ENCODE data around the gene CD96. TPM values are rescaled to one million over a fixed set of nuclear protein-coding genes. Genes with fewer than 3 reads are reported as not detected.

Gene CD96
- total RNA-seq, 8 experiments from 2014 or later, result 0.09 to 2.5 (median 0.21) TPM; not detected in 3

GRCh38 chr3:111601810-111602209, 59.8 kb downstream of the CD96 start:
- in situ Hi-C loops (cut with MboI; ENCODE audit: low pct_unique_long_range_greater_than_20kb in 2 of 9, low sequenced_read_pairs in 9 of 9, unreplicated experiment in 9 of 9), result no loop called here
- peak in 3 of 8 experiments; percentile 9 to 37 (median 37) for ATAC-seq (replicated peaks in 6 of 8)
- no peak overlapping the region for H3K27ac ChIP-seq

GRCh38 chr3:111603679-111604078, 61.7 kb downstream of the CD96 start:
- no peak for ATAC-seq (replicated peaks in 6 of 8)
- WGBS, 10 experiments, result 57 to 100% (median 100%) methylated on average over 1 of the region's 1 CpG; no CpG with 5 or more reads in 4 of the 10 experiments
- Histone ChIP-seq H3K4me3 (no peak overlapping the region), H3K27ac (no peak overlapping the region), H3K4me1 (replicated peaks in 1 of 2) (peaks cover 11 to 17% of the 10 kb centered on the region in 2 donors)
- in situ Hi-C loops (cut with MboI; ENCODE audit: low pct_unique_long_range_greater_than_20kb in 2 of 9, low sequenced_read_pairs in 9 of 9, unreplicated experiment in 9 of 9), result no loop called here

More at GRCh38 chr3:111601810-111602209, 59.8 kb downstream of the CD96 start:
- WGBS, 10 experiments, result 60 to 100% (median 96%) methylated on average over 1 to 4 of the region's 4 CpGs; no CpG with 5 or more reads in 4 of the 10 experiments
- Histone ChIP-seq H3K4me1 (replicated peaks in 1 of 2) (peaks cover 4 to 8% of the 10 kb centered on the region in 2 donors), H3K4me3 (no peak overlapping the region)

DNA sequence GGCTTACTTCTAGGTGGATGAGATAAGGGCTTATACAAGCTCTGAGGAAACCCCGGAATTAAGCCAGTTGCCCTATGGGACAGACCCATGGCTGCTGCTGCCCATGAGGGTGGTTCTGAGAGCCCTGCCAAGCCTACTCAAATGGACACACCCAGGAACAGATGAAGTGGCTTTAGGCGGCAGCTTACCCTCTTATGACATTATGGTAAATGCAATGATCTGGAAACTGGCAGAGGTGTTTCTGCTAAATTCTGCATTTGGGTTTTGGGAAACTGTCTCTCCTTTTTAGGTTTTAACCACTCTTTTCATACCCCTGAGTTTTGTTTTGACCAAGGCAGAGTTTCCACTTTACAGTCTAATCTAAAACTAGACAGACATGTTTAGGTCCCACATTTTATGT, 62.1 kb downstream of the CD96 start:
- peak in 2 of 8 experiments; percentile 36 to 46 for ATAC-seq (replicated peaks in 6 of 8)
- WGBS, 10 experiments, result 0 to 100% (median 83%) methylated on average over 1 to 2 of the region's 2 CpGs; no CpG with 5 or more reads in 2 of the 10 experiments
- Histone ChIP-seq H3K27ac (no peak overlapping the region), H3K4me3 (no peak overlapping the region), H3K4me1 (replicated peaks in 1 of 2) (peaks cover 11 to 17% of the 10 kb centered on the region in 2 donors)
- in situ Hi-C loops (cut with MboI; ENCODE audit: low pct_unique_long_range_greater_than_20kb in 2 of 9, low sequenced_read_pairs in 9 of 9, unreplicated experiment in 9 of 9), result no loop called here

GRCh38 chr3:111605018-111605417, 63.0 kb downstream of the CD96 start:
- peak in 1 of 8 experiments; percentile 36 for ATAC-seq (replicated peaks in 6 of 8)
- in situ Hi-C loops (cut with MboI; ENCODE audit: low pct_unique_long_range_greater_than_20kb in 2 of 9, low sequenced_read_pairs in 9 of 9, unreplicated experiment in 9 of 9), result no loop called here

DNA sequence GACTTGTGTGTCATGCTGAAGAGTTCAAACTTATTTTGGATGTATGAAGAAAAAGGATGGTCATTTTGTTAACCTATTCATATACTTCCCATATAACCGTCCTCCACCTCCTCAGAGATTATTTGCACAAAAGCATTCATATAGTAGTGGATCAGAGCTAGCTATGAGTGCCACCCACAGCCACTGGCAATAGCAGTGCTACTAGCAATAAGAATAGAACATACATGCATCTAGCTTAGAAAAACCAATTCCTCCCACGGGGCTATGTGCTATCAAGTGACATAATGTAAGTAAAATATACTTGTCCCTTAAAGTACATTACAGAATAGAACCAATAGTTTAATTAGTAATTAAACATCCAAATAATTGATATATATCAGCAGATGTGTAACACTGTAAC, 63.5 kb downstream of the CD96 start:
- Histone ChIP-seq H3K27ac (no peak overlapping the region), H3K4me3 (no peak overlapping the region), H3K4me1 (replicated peaks in 1 of 2) (peaks cover 11 to 17% of the 10 kb centered on the region in 2 donors)
- WGBS, 10 experiments, result 7 to 100% (median 80%) methylated on average over 1 to 2 of the region's 2 CpGs; no CpG with 5 or more reads in 3 of the 10 experiments
- ATAC-seq (replicated peaks in 6 of 8), result no peak
- in situ Hi-C loops (cut with MboI; ENCODE audit: low pct_unique_long_range_greater_than_20kb in 2 of 9, low sequenced_read_pairs in 9 of 9, unreplicated experiment in 9 of 9), result no loop called here

More at GRCh38 chr3:111605018-111605417, 63.0 kb downstream of the CD96 start:
- no peak overlapping the region for H3K4me3 ChIP-seq
- peaks cover 11 to 17% of the 10 kb centered on the region in 2 donors for H3K4me1 ChIP-seq (replicated peaks in 1 of 2)
- H3K27ac ChIP-seq, result no peak overlapping the region

DNA sequence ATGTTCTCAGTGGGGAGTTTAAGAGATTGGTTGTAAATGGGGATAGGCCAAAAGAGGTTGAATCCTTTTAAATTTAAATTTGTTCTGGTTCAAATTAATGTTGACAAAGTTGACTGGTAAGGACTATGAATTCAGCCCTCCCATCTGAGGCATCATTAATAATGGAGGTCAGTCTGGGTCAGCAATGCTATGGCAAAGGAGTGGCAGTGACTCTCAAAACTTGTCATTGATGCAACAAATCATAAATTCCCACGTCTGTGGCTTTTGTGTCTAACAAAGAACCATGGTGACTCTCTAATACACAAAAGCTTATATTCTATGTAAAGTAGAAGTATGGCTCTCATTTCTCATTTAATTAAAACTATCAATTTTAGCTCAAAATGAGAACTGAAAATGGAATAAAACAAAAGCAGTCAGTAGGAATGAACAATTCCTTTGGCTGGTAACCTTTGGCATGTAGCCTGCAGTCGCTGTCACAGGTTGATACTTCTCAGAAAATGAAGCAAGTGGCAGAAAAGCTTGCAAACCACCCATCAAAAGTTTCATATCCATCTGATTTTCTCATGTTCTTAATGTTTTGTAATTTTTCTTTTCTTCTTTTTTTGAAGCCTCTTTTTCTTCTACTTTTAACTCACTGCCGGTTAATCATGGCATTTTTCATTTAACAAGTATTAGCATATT, 65.4 kb downstream of the CD96 start:
- in situ Hi-C loops (cut with MboI; ENCODE audit: low pct_unique_long_range_greater_than_20kb in 2 of 9, low sequenced_read_pairs in 9 of 9, unreplicated experiment in 9 of 9), result no loop called here
- Histone ChIP-seq H3K27ac (no peak overlapping the region), H3K4me1 (replicated peaks in 1 of 2) (peaks cover 11 to 17% of the 10 kb centered on the region in 2 donors), H3K4me3 (no peak overlapping the region)
- ATAC-seq (replicated peaks in 6 of 8), result peak in 5 of 8 experiments; percentile 25 to 58 (median 53)
- WGBS, 10 experiments, result 13 to 96% (median 57%) methylated on average over 2 to 3 of the region's 3 CpGs; no CpG with 5 or more reads in 1 of the 10 experiments

DNA sequence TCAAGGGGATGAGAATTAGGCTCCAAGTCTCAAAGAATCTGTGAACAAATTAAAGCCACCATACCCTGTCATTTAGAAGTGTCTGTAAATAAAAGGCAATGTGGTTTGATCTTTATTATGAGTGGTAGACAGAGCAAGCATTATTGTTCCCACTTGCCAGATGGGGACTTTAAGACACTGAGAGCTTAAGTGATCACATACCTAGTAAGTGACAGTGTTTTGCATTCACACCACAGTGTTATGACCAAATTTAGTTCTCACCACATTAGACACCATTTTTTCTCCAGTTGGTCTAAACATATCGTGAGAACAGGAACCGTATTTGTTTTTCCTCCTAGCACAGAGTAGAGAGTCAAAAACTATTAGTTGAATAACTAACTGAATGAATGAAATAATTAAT, 66.4 kb downstream of the CD96 start:
- in situ Hi-C loops (cut with MboI; ENCODE audit: low pct_unique_long_range_greater_than_20kb in 2 of 9, low sequenced_read_pairs in 9 of 9, unreplicated experiment in 9 of 9), result no loop called here
- H3K27ac ChIP-seq, result no peak overlapping the region
- 0 to 100% (median 100%) methylated on average over 1 to 2 of the region's 2 CpGs; no CpG with 5 or more reads in 3 of the 10 experiments for WGBS, 10 experiments
- peaks cover 11 to 22% of the 10 kb centered on the region in 2 donors for H3K4me1 ChIP-seq (replicated peaks in 1 of 2)
- no peak for ATAC-seq (replicated peaks in 6 of 8)
- no peak overlapping the region for H3K4me3 ChIP-seq

DNA sequence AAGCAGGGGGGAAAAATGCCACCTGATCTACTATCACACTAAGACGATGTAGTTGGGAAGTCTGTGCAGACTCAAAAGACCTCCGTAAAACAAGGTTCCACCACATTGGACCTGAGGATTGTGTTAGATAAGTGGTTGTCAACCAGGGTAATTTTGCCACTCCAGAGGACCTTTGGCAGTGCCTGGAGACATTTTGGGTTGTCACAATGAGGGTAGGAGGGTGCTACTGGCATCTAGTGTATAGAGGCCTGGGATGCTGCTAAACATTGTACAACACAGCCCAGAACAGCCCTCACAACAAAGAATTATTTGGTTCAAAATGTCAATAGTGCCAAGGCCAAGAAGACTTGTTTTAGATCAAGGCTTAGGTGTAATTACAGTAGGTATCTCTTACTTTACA, 67.7 kb downstream of the CD96 start:
- Histone ChIP-seq H3K4me1 (replicated peaks in 1 of 2) (peaks cover 11 to 20% of the 10 kb centered on the region in 2 donors), H3K27ac (no peak overlapping the region), H3K4me3 (no peak overlapping the region)
- ATAC-seq (replicated peaks in 6 of 8), result no peak
- WGBS, 10 experiments, result 20 to 100% (median 100%) methylated on average over 1 to 2 of the region's 2 CpGs; no CpG with 5 or more reads in 5 of the 10 experiments
- in situ Hi-C loops (cut with MboI; ENCODE audit: low pct_unique_long_range_greater_than_20kb in 2 of 9, low sequenced_read_pairs in 9 of 9, unreplicated experiment in 9 of 9), result no loop called here

DNA sequence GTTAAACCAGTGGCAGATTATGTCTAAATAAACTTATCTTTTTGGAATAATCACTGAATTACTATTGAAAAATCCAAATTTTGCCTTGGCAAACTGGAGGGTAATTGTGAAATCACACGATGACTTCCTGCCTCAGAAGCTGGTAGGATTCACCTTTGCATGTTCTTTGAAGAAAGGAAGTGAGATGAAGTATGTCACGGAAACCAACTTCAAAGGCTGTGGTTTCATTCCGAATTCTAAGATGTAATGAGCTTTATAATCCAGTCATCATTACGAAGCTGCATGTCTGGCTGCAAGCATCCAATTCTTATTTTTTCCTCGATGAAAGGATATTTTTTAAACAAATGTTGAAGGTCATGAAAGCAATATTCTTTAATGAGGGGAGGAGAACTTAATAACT, 68.2 kb downstream of the CD96 start:
- no peak overlapping the region for H3K27ac ChIP-seq
- H3K4me3 ChIP-seq, result no peak overlapping the region
- 44 to 100% (median 75%) methylated on average over 1 to 5 of the region's 5 CpGs for WGBS, 10 experiments
- no peak for ATAC-seq (replicated peaks in 6 of 8)
- in situ Hi-C loops (cut with MboI; ENCODE audit: low pct_unique_long_range_greater_than_20kb in 2 of 9, low sequenced_read_pairs in 9 of 9, unreplicated experiment in 9 of 9), result no loop called here
- H3K4me1 ChIP-seq (replicated peaks in 1 of 2), result peaks cover 11 to 20% of the 10 kb centered on the region in 2 donors

GRCh38 chr3:111610612-111611054, 68.6 kb downstream of the CD96 start:
- Histone ChIP-seq H3K4me3 (no peak overlapping the region), H3K4me1 (replicated peaks in 1 of 2) (peaks cover 11 to 20% of the 10 kb centered on the region in 2 donors), H3K27ac (no peak overlapping the region)
- 60 to 100% (median 88%) methylated on average over 1 to 7 of the region's 8 CpGs for WGBS, 10 experiments
- in situ Hi-C loops (cut with MboI; ENCODE audit: low pct_unique_long_range_greater_than_20kb in 2 of 9, low sequenced_read_pairs in 9 of 9, unreplicated experiment in 9 of 9), result no loop called here
- no peak for ATAC-seq (replicated peaks in 6 of 8)

DNA sequence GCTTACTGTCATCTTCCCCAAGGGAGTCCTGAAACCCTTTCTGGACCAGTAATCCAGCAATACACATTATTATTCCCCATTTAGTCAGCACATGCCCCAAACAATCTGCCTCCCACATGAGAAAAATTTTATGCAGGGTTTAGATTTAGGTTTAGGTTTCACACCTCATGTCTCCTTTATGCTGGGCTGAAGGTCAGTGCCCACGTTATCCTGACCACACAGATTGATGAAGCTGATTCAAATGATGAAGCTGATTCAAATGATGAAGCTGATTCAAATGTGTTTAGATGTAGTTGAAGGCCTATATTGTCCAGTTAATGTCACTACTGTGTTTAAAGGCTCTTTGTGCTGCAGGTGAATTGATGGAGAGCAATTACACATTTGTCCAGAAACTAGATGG, 71.3 kb downstream of the CD96 start:
- WGBS, 10 experiments, result 29 to 100% (median 55%) methylated on average over 1 of the region's 1 CpG; no CpG with 5 or more reads in 4 of the 10 experiments
- no peak overlapping the region for H3K27ac ChIP-seq
- in situ Hi-C loops (cut with MboI; ENCODE audit: low pct_unique_long_range_greater_than_20kb in 2 of 9, low sequenced_read_pairs in 9 of 9, unreplicated experiment in 9 of 9), result no loop called here
- ATAC-seq (replicated peaks in 6 of 8), result no peak
- H3K4me3 ChIP-seq, result no peak overlapping the region
- peaks cover 0 to 5% of the 10 kb centered on the region in 2 donors for H3K4me1 ChIP-seq (replicated peaks in 1 of 2)

DNA sequence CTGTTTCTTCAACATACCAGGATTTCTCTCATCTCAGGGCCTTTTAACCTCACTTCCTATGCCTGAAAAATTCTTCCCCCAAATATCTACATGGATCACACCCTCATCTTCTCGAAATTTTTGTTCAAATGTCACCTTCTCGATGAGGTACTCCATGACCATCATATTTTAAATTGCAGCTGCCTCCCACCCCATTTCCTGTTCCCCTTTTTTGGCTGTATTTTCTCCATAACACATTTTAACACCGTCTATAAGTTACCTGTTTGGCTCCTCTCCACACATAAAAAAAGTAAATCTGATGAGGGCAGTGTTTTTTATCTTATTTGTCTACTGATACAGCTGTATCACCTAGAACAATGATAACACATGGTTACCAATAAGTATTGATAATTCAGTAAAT, 73.9 kb downstream of the CD96 start:
- in situ Hi-C loops (cut with MboI; ENCODE audit: low pct_unique_long_range_greater_than_20kb in 2 of 9, low sequenced_read_pairs in 9 of 9, unreplicated experiment in 9 of 9), result no loop called here
- peaks cover 0 to 5% of the 10 kb centered on the region in 2 donors for H3K4me1 ChIP-seq (replicated peaks in 1 of 2)
- ATAC-seq (replicated peaks in 6 of 8), result no peak
- no peak overlapping the region for H3K27ac ChIP-seq
- 30 to 100% (median 74%) methylated on average over 1 to 3 of the region's 3 CpGs for WGBS, 10 experiments
- no peak overlapping the region for H3K4me3 ChIP-seq

DNA sequence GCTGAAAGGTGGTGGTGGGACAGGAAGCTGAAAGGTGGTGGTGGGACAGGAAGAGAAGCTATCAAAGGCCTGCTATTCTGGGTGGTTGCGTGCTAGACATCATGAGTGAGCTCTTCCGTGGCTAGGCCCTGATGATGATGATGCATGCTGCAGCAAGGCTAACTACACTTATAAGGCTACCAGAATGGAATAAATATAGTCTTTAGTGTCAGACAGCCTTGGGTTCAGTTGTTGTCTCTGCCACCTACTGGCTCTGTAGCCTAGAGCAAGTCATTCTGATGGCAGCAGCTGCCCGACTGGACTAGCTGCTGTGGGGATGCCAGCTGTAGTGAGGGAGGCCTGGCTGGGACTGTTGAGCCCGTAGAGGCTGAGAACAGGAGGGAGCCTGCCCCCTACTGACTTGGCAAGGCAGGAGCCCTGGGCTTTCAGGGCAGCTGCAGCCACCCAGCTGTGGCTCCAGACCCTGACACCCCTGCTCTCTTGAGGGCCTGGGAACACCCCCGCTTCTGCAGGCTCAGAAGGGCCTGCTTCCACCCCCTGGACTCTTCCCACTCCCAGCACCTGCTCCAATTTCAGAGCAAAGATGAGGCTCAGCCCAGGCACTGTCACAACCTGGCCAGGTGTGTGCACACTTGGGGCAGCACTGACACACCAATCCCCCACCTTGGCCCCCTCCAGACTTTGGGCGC, 74.6 kb downstream of the CD96 start:
- in situ Hi-C loops (cut with MboI; ENCODE audit: low pct_unique_long_range_greater_than_20kb in 2 of 9, low sequenced_read_pairs in 9 of 9, unreplicated experiment in 9 of 9), result no loop called here
- Histone ChIP-seq H3K4me1 (replicated peaks in 1 of 2) (peaks cover 0 to 5% of the 10 kb centered on the region in 2 donors), H3K27ac (no peak overlapping the region), H3K4me3 (no peak overlapping the region)
- WGBS, 10 experiments, result 77 to 100% (median 89%) methylated on average over 1 to 3 of the region's 6 CpGs; no CpG with 5 or more reads in 3 of the 10 experiments
- peak in 2 of 8 experiments; percentile 27 to 70 for ATAC-seq (replicated peaks in 6 of 8)

Measured in motor neuron (in vitro differentiated cells).